Calu3 (cell line): ENCODE measurements around the gene PRKAG2. TPM values are rescaled to one million over a fixed set of nuclear protein-coding genes. Genes with fewer than 3 reads are reported as not detected.

Source experiments
- BruUV-seq: library from RNA; stranded (reverse); fragments of 400-500 nt; replicated peaks from 2 replicates; lab custom pipeline; 2021; lab: Mats Ljungman, UMichigan
- CTCF ChIA-PET: fragments of 300-600 bp; sonication (Branson Sonifier 250); formaldehyde crosslinking; loops from one replicate; lab custom pipeline; 2022; ENCODE audit warnings: antibody characterized with exemption; lab: Charles Lee
- DNase-seq: peaks from one replicate; pipeline ENCODE4 v3.0.0; 2022
- H3K27ac Mint-ChIP-seq: one replicate; pipeline ENCODE4 v1.8.0; 2022; ENCODE audit warnings: mixed read lengths; ENCODE audit not compliant: unreplicated experiment
- H3K27me3 Mint-ChIP-seq: one replicate; pipeline ENCODE4 v1.8.0; 2022; ENCODE audit warnings: mixed read lengths; ENCODE audit not compliant: unreplicated experiment
- H3K36me3 Mint-ChIP-seq: one replicate; pipeline ENCODE4 v1.8.0; 2022; ENCODE audit warnings: mild to moderate bottlenecking, moderate library complexity, mixed read lengths; ENCODE audit not compliant: insufficient read depth, unreplicated experiment
- H3K4me1 Mint-ChIP-seq: one replicate; pipeline ENCODE4 v1.8.0; 2022; ENCODE audit warnings: mild to moderate bottlenecking, low read depth, mixed read lengths; ENCODE audit not compliant: unreplicated experiment
- H3K4me3 Mint-ChIP-seq: one replicate; pipeline ENCODE4 v1.8.0; 2022; ENCODE audit warnings: mild to moderate bottlenecking, low read depth, moderate library complexity, mixed read lengths; ENCODE audit not compliant: unreplicated experiment
- H3K9me3 Mint-ChIP-seq: one replicate; pipeline ENCODE4 v1.8.0; 2022; ENCODE audit warnings: low read depth, mixed read lengths; ENCODE audit not compliant: unreplicated experiment
- CTCF ChIP-seq: fragments of 200-600 bp; IDR thresholded peaks from one replicate; pipeline ENCODE4 v1.8.0; 2022; ENCODE audit warnings: antibody characterized with exemption; ENCODE audit not compliant: unreplicated experiment
- intact Hi-C: fragments of 100-400 bp; cut with micrococcal nuclease; formaldehyde crosslinking; loops from one replicate; pipeline ENCODE4 v1.10.0; 2022; ENCODE audit not compliant: unreplicated experiment
- total RNA-seq: library from RNA; stranded (reverse); gene quantifications from 2 replicates; pipeline ENCODE4 v1.2.3, GENCODE V29; 2022

The PRKAG2 gene
- total RNA-seq, 1 experiment from 2014 or later, result 22.4 TPM

- CTCF ChIA-PET, result interaction anchor here (0.7 kb wide), 1 partner anchor 395 kb away, joined by 3 read pairs; no protein-coding TSS in a partner anchor
- no TSS peak for BruUV-seq
These were observed 287.9 kb downstream of the PRKAG2 start for GRCh38 chr7:151588982-151589381.

GRCh38 chr7:151586531-151587260 is 290.2 kb downstream of the PRKAG2 start:
- CTCF ChIA-PET, result no interaction called here
- H3K4me1 Mint-ChIP-seq, result no peaks in the 10 kb centered on the region
- no peaks in the 10 kb centered on the region for H3K27me3 Mint-ChIP-seq
- no TSS peak for BruUV-seq
- no peak for TF ChIP-seq CTCF
- H3K27ac Mint-ChIP-seq, result no peak overlapping the region
- peaks cover 7% of the 10 kb centered on the region for H3K36me3 Mint-ChIP-seq
- no peak for DNase-seq
- H3K4me3 Mint-ChIP-seq, result no peak overlapping the region
- H3K9me3 Mint-ChIP-seq, result no peaks in the 10 kb centered on the region
- intact Hi-C loops, result no loop called here

More at GRCh38 chr7:151588982-151589381, 287.9 kb downstream of the PRKAG2 start:
- Mint-ChIP-seq H3K36me3 (peaks cover 6% of the 10 kb centered on the region), H3K4me3 (no peak overlapping the region), H3K4me1 (no peaks in the 10 kb centered on the region), H3K9me3 (no peaks in the 10 kb centered on the region), H3K27me3 (no peaks in the 10 kb centered on the region), H3K27ac (no peak overlapping the region)
- no peak for DNase-seq
- intact Hi-C loops, result no loop called here
- TF ChIP-seq CTCF, result no peak

- no peaks in the 10 kb centered on the region for H3K27me3 Mint-ChIP-seq
- intact Hi-C loops, result no loop called here
- CTCF ChIA-PET, result no interaction called here
These were observed 291.0 kb downstream of the PRKAG2 start for GRCh38 chr7:151585744-151586393.

GRCh38 chr7:151581741-151582140 is 295.2 kb downstream of the PRKAG2 start:
- Mint-ChIP-seq H3K4me3 (no peak overlapping the region), H3K4me1 (no peaks in the 10 kb centered on the region), H3K27me3 (no peaks in the 10 kb centered on the region), H3K36me3 (peaks cover 7% of the 10 kb centered on the region), H3K9me3 (peaks cover 7% of the 10 kb centered on the region), H3K27ac (no peak overlapping the region)
- no peak for DNase-seq
- no TSS peak for BruUV-seq
- TF ChIP-seq CTCF, result no peak
- CTCF ChIA-PET, result no interaction called here
- intact Hi-C loops, result no loop called here

More at GRCh38 chr7:151585744-151586393, 291.0 kb downstream of the PRKAG2 start:
- Mint-ChIP-seq H3K36me3 (peaks cover 7% of the 10 kb centered on the region), H3K9me3 (no peaks in the 10 kb centered on the region), H3K4me1 (no peaks in the 10 kb centered on the region), H3K4me3 (no peak overlapping the region), H3K27ac (no peak overlapping the region)
- TF ChIP-seq CTCF, result no peak
- no peak for DNase-seq
- BruUV-seq, result no TSS peak
